ENCODE data around the gene FAM209B.
"Not testable (repeated sequence)": the region's sequence is repeated elsewhere in the genome, so short reads cannot be mapped to it uniquely, and the experiment has no call there.

Gene FAM209B, protein sequence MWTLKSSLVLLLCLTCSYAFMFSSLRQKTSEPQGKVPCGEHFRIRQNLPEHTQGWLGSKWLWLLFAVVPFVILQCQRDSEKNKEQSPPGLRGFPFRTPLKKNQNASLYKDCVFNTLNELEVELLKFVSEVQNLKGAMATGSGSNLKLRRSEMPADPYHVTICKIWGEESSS

DNA sequence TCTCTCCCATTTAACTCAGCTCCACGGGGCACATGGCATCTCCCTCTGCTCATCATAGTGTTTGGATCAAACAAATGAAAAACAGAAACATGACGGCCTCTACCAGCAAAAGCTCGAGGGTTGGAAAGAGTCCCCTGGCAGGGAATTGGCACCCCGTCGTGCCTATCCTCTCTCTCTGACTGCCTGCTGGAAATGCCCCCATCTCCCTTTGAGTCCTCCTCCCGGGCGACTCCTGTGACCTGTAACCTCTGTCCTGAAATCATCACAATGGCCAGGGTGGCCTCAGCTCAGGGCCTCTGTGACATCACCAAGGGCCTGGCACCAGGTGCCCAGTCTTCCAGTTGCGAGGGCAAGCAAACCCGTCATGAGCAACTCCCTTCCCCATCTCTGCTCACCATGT is at the start of gene FAM209B:
Gene FAM209B, plus strand, starts transcription at position 301 of the 400 bp plus-strand sequence. Its CDS starts 96 bp downstream, at position 397.
- DNase-seq, result not testable (repeated sequence)

DNA sequence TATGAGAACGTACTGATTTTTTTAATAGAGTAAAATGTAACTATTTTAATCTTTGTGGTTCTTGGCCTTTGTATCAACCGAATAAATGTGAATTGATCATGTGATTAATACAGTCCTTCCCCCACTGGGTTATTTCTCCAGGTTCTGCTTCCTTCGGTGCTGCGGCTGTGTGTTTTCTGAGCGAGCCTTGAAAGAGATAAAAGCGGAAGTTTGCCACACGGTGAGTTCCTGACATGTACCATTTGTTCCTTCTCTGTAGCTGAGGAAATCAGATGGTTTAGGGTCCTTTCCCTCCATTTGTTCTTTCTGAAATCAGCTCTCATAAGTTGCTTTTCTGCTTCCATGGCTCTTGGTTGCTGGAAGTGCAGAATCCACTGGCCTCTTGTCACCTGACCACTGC is 49.1 kb upstream of the FAM209B start:
- DNase-seq, result peak in 4 of 42 donors; percentile 12 to 49 (median 14)
- intact Hi-C loops (cut with DNase I), result no loop called here

More for the DNA sequence above, at the start of gene FAM209B:
- intact Hi-C loops (cut with DNase I), result not testable (repeated sequence)

DNA sequence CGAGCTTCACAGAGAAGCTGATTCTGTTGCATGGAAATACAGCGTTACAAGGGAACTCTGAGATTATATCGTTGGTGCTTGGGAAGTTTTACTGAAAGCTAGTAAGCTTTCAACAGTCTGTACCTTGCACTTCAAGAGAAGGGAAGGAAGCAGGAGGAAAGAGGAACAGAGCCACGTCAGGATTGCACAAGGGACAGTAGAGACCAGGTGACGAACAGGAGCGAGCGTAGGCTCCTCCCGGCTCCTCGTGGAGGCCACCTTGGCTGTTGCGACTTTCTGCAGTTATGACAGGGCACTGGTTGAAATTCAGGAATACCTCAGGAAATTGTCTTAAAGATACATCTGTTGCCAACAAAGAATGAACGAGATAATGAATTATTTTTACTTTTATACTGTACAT is 45.8 kb upstream of the FAM209B start:
- intact Hi-C loops (cut with DNase I), result no loop called here
- peak in 4 of 42 donors; percentile 12 to 57 (median 18) for DNase-seq

DNA sequence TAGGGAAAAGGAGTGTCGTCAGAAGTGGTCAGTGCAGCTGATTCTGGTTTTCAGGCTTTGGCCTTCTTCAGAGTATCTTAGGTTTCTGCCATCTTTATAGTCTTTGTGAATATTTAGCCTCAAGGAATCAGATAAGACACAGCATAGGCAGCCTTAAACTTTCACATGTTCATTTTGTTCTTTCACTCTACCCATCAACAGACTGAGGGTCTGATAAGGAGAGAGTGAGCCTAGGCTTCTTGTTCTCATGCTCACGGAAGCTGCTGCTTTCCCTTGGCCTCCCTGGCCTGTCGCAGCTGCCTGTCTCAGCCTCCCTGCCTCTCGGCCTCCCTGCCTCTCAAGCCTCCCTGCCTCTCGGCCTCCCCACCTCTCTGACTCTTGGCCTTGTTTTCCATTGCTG is 44.5 kb upstream of the FAM209B start:
- intact Hi-C loops (cut with DNase I), result no loop called here
- no peak for DNase-seq

DNA sequence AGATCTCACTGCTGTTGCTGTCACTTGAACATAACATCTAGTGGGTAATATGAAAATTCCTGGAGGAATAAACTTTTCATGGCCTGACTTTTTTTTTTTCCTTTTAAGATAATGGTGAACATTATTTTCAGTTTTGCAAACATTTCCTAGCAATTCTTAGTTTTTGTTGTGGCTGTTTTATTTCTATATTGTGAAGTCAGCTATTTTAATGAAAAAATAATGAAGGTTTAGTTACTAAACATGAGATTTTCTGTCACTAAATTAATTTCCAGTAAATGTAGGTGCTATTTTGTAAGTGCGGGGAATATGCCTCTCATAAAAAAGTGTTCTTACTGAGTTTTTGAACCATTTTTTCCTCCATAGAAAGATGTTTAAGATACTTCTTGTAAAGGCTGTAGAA is 31.9 kb upstream of the FAM209B start:
- intact Hi-C loops (cut with DNase I), result no loop called here
- DNase-seq, result no peak

DNA sequence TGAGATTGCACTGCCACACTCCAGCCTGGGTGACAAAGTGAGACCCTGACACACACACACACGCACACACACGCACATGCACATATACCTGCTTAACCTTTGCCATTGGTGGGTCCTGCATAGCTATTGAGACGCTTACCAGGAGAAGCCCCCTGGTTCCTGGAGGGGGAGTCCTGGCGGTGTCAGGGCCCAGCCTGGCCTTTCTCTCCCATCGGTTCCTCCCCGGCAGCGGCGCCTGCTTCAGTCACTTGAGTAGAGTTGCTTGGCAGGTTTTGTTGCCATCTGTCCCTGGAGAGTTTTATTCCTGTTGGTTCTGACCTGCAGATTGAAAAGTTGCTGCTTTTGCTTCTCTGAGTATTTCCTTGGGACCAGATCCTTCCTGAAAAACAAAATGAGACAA is 29.1 kb upstream of the FAM209B start:
- intact Hi-C loops (cut with DNase I), result no loop called here
- no peak for DNase-seq

DNA sequence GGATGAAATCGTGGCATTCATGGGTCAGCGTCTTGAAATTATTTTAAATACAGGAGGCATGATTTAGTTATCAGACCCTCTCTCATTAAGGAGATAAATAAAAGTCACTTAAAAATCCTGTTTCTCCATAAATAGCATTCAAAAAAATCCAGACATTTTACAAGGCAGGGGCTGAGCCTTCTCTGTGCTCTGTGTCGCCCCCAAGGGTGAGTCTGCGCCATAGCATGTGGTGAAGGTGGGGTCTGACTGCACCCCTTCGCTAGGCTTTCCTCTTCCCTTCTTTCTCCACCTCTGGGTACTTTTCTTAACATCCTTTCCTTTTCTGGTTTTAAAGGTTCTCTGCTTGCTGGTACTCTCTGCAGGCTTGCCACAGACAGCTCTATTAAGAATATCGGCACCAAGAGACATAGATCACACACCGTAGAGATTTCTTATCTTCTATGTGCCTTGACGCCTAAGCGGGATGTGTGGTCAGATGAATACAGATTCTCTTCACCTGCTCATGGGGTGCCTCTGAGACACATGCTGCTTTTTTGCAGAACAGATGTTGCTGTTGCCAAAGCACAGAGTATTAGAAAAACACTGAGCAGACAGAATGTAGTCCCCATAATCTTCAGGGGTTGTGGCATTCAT is 28.6 kb upstream of the FAM209B start:
- intact Hi-C loops (cut with DNase I), result no loop called here
- no peak for DNase-seq

DNA sequence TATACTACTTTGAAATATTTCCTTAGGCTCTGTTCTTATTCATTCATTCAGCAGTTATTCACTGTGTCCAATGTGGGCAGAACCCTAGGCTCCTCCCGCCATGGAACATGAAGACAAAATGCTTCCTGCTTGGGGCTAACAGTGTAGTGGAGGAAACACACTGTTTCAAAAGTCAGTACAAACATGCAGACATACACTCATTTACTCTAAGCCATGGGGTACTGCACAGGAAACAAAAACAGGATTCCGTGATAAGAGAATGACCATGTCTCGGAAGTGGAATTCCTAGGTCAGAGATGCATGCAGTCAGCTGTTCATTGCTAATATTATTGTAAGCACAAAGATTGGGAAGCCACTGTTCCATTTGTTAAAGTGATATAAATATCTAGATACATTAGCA is 26.9 kb upstream of the FAM209B start:
- intact Hi-C loops (cut with DNase I), result no loop called here
- no peak for DNase-seq

DNA sequence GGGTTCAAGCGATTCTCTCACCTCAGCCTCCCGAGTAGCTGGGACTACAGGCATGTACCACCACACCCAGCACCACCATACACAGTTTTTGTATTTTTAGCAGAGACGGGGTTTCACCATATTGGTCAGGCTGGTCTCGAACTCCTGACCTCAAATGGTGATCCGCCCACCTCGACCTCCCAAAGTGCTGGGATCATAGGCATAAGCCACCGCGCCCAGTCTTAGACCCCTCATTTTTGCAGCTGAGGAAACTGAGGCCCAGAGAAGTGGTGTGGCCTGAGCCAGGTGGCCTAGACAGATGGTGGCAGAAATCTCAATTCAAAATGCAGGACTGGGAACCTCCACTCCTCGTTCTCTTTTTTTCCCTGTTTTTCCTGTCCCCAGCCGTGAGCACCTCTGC is 21.1 kb upstream of the FAM209B start:
- intact Hi-C loops (cut with DNase I), result no loop called here
- DNase-seq, result no peak

DNA sequence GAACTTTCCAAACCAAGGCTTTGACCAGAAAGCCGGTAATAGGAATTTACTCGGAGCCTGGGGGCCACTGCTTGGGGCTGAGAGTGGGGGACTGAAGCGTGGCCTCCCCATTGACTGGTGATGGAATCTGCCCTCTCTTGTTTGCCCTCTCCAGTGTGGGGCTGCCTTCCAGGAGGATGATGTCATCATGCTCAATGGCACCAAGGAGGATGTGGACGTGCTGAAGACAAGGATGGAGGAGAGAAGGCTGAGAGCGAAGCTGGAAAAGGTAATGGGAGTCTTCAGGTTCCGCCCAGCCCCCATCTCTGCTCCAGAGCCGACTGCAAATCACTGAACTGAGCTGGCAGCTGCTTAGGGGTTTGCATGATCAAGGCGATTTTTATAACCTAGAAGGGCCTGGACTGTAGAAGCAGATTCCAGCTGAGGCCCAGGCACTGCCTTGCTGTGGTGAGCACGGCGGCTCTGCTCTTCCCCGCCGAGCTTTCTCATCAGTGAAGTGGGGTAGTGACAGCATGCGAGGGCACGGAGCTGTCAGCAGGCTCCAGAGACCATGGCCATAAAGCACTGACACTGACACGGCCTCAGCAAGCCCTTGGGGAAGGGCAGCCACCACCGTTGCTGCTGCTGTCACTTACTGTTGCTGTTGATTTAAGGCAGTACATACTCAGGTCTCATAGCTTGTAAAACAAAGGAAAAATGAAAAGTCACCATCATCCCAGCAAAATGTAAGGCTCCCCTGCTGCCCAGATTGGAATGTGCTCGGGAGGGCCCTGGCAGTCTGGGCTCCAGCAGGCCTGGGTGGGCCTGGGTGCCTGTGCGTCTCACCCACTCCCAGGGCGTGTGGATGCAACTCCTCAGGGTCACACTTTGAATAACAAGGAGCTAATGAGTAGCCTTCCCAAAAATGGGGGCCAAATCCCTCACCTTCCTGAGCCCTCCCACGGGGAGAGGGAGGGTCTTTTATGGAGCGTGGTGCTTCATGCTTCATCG is 19.6 kb upstream of the FAM209B start:
- DNase-seq, result no peak
- intact Hi-C loops (cut with DNase I), result no loop called here

DNA sequence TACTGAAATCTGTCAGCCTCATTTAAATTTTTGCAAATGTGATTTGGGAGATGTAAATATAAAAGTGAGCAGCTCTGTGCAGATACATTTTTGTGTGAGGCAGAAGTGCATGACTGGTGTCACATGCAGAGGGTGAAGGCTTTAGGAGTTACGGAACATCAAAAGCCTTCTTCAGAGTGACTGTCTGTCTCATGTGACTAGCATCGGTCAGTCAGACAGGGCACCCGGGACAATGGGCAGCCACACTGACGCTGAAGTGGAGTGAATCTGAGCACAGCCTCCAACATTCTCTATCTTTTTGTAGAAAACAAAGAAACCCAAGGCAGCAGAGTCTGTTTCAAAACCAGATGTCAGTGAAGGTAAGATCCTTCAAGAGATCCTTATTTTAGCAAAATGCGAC is 16.4 kb upstream of the FAM209B start:
- intact Hi-C loops (cut with DNase I), result no loop called here
- DNase-seq, result peak in 37 of 42 donors; percentile 11 to 79 (median 51)

DNA sequence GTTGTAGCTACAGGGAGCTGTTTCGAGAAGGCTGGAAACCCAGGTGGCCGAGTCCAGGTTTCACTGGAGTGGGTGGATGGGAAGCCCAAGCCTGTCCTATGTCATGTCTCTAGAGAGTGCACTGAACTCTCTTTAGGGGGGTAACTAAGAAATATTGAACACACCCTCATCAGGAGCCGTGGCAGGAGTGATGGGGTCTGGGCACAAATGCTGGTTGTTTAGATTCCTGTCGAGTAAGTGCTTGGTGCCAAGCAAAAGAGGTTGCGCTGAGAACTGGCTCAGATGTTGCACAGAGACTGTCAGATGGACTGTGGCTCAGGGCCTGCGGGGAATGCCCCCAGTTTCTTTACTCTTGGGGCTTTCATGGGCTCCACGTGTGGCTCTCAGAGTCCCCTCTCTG is 15.8 kb upstream of the FAM209B start:
- intact Hi-C loops (cut with DNase I), result no loop called here
- no peak for DNase-seq

DNA sequence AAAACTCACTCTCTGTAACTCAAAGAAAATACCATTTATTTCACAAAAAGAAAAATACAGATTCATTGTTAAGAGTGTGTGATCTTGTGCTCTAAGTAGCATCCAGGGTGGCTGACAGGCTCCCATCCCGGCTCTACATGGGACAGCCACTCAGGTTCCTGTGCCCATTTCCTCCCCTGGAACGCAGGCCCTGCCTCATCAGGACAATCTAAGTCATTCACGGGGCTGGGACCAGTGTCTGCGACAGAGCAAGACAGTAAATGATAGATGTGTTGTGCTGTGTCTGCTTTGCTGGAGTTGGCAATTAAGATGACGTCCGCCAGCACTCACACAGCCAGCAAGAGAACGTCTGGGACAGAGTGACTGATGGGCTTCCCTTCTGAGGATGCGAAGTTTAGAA is 15.4 kb upstream of the FAM209B start:
- DNase-seq, result peak in 1 of 42 donors; percentile 45
- intact Hi-C loops (cut with DNase I), result no loop called here

DNA sequence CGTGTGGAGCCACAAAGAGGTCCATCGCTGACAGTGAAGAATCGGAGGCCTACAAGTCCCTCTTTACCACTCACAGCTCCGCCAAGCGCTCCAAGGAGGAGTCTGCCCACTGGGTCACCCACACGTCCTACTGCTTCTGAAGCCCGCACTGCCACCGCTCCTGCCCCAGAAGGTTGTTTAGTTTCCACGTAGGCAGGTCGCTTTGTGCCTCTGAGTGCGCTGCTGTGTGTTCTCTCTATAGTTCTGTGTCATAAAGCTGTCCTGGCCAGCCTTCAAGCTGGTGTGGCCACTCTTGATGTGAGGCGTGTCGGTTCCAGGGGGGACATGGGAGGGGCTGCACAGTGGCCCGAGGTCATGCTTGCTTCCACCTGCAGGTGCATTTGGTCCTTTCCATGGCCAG is 14.9 kb upstream of the FAM209B start:
- peak in 1 of 42 donors; percentile 34 for DNase-seq
- intact Hi-C loops (cut with DNase I), result no loop called here

DNA sequence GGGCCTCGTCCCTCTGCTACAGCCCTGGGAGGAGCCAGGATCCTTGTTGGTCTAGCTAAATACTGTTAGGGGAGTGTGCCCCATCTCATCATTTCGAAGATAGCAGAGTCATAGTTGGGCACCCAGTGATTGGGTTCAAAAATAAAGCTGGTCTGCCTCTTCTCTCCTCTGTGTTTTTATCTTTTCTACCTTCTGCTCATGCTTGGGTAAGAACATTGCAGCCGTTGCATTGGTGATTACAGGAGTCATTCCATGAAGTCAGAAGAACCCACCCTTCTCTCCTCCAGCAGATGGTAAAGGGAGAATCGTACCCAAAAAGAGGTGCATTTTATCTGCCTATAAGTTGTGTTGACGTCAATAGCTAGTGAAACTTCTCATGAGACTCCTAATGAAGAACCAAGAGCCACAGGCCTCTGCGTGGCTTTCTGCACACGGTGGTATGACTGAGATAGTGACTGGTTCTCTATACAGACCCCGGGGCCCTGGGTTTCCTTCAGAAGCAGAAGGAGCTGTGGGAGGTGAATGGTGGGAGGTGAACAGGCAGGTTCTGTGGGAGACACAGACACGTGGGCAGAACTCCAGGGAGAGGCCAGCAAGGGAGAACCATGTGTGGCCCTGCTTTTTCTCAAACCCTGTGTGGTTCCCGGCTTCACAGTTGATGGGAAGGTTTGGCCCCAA is 14.2 kb upstream of the FAM209B start:
- intact Hi-C loops (cut with DNase I), result no loop called here
- no peak for DNase-seq

DNA sequence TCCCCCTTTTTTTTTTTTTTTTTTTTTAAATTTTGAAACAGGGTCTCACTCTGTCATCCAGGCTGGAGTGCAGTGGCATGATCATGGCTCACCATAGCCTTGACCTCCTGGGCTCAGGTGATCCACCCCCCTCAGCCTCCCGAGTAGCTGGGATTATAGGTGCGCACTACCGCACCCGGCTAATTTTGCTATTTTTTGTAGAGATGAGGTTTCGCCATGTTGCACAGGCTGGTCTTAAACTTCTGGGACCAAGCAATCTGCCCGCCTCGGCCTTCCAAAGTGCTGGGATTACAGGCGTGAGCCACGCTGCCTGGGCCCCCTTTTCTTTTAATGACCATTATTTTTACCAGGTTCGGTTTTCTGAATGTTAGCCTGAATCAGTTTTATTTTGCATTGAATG is 13.5 kb upstream of the FAM209B start:
- DNase-seq, result no peak
- intact Hi-C loops (cut with DNase I), result no loop called here

DNA sequence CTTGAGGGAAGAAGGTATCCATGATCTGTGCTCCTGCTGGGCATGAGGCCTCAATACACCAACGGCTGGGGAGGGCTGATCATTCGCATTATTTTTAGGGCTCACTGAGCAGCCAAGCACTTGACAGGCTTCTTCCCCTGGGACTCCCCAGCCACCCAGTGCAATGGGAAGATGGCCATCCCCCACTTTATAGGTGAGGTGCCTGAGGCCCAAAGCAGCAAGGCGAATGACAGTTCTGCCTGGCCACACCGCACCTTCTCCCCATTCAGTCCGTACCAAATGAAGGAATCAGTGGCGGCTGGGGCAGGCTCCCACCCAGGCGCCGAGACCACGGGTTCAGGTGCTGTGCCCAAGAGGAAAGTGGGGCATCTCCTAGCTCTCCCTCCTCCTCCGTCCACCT is 12.9 kb upstream of the FAM209B start:
- intact Hi-C loops (cut with DNase I), result no loop called here
- DNase-seq, result no peak

DNA sequence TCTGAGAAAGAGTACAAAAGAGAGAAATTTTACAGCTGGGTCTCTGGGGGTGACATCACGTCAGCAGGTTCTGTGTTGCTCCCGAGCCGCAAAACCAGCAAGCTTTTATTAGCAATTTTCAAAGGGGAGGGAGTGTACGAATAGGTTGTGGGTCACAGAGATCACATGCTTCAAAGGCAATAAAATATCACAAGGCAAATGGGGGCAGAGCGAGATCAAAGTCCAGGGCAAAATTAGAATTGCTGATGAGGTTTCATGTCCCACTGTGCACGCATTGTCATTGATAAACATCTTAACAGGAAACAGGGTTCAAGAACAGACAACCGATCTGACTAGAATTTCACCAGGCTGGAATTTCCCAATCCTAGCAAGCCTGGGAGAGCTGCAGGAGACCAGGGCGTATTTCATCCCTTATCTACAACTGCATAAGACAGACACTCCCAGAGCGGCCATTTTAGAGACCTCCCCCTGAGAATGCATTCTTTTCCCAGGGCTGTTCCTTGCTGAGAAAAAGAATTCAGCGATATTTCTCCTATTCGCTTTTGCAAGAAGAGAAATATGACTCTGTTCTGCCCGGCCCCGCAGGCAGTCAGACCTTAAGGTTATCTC is 12.2 kb upstream of the FAM209B start:
- intact Hi-C loops (cut with DNase I), result not testable (repeated sequence)

DNA sequence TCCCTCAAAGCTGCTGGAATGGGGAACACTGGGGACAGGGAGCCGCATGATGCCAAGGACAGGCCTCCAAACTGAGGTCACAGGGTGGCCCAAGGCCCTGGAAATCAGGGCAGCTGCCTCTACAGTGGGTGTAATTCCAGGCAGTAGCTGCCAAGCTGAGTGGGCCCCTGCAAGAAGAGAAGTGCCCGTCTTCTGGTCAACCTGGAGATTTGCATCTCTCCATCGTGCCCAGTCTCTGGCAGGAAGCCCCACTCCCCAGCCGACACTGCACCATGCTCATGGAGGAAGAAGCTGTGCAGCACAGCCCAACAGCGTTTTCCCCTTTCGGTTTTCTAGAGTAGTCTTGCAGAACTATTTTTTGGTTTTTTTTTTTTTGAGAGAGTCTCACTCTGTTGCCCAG is 10.7 kb upstream of the FAM209B start:
- DNase-seq, result no peak
- intact Hi-C loops (cut with DNase I), result no loop called here

More for the DNA sequence above, 12.2 kb upstream of the FAM209B start:
- DNase-seq, result not testable (repeated sequence)

Data from head of caudate nucleus (tissue), 42 donors.